ENCODE measurements around the gene ZC2HC1B.

- TF ChIP-seq, protein P1, sequence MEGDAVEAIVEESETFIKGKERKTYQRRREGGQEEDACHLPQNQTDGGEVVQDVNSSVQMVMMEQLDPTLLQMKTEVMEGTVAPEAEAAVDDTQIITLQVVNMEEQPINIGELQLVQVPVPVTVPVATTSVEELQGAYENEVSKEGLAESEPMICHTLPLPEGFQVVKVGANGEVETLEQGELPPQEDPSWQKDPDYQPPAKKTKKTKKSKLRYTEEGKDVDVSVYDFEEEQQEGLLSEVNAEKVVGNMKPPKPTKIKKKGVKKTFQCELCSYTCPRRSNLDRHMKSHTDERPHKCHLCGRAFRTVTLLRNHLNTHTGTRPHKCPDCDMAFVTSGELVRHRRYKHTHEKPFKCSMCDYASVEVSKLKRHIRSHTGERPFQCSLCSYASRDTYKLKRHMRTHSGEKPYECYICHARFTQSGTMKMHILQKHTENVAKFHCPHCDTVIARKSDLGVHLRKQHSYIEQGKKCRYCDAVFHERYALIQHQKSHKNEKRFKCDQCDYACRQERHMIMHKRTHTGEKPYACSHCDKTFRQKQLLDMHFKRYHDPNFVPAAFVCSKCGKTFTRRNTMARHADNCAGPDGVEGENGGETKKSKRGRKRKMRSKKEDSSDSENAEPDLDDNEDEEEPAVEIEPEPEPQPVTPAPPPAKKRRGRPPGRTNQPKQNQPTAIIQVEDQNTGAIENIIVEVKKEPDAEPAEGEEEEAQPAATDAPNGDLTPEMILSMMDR (IDR thresholded peaks at IDR 0.05) = no peak
- TF ChIP-seq POLR2A (IDR thresholded peaks at IDR 0.05) = no peak
- TF ChIP-seq EP300 (IDR thresholded peaks at IDR 0.05; ENCODE audit: low read depth) = no peak
- TF ChIP-seq POLR2AphosphoS5 (IDR thresholded peaks at IDR 0.05) = no peak
Measured at GRCh38 chr6:143937668-143937970, 73.3 kb downstream of the ZC2HC1B start.

All from transverse colon (tissue), 4 donors.